Cerebellar nuclear complex (tissue), 1 donor: ENCODE results near the gene MALL.
"Not testable (repeated sequence)": the region's sequence is repeated elsewhere in the genome, so short reads cannot be mapped to it uniquely, and the experiment has no call there.

ENCODE experiments used
- DNase-seq, 2 experiments: peaks; one replicate each; lab custom pipeline; 2025; lab: John Stamatoyannopoulos, UW

Gene MALL

DNA sequence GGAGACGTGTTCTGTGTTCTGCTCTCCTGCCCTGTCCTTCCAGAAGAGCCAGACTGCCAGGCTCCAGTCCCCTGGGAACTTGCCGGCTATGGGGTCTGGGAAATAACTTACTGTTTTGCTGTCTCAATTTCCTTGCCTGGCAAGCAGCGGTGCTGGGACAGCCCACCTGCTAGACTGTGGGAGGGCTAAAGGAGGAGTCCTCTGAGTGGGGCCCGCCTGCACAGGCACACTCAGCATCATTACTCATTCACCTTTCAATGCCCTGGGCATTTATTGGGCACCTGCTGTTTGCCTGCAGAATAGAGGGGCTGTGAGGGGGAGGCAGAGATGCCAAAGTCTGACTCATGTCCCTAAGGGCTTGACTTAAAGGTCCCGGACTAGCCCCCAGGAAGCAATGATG lies 65.4 kb downstream of the MALL start:
- DNase-seq, result not testable (repeated sequence)

GRCh38 chr2:110049769-110050168 lies 65.9 kb downstream of the MALL start:
- not testable (repeated sequence) for DNase-seq

DNA sequence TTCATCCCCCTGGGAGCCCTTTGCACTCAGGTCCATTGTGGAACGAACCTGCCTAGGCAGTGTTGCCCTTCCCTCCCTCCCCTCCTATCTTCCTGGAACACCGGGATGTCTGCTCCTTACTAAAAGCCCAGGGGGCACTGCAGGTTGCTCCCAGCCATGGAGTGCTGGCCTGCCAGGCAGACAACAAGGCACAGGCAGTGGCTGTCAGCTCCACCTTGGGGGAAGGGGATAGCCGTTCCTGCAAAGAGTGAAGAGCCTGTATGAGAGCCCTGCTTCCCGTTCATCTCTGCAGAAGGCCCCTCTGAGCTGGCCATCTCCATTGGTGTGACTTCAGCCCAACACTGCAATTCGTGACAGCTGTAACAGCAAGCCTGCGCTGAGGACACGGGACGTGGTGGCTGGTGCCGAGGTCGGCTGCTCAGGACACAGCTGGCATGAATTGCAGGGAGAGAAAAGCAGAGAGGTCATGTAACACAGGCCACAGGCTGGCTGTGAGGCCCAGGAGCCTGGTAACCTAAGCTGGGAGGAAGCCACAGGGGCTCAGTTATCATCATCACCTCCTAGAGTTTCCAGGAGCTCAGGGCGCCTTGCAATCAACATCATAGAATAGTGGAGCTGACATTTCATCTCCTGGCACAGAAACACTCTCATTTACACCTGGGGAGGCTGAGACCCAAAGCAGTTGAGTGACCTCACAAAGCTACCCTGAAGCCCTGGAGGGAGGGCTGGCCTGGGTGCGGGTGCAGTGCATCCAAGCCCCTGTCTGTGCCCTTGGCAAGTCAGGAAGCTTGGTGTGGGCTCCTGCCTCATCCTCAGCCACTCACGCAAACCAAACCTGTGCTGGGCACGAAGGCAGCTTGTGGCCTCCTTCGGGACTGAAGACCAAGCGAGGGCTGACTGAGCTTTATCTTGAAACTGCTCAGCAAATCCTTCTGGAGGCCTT lies 67.1 kb downstream of the MALL start:
- not testable (repeated sequence) for DNase-seq

- DNase-seq, result not testable (repeated sequence)
Observed at GRCh38 chr2:110047225-110047624, 68.4 kb downstream of the MALL start.

DNA sequence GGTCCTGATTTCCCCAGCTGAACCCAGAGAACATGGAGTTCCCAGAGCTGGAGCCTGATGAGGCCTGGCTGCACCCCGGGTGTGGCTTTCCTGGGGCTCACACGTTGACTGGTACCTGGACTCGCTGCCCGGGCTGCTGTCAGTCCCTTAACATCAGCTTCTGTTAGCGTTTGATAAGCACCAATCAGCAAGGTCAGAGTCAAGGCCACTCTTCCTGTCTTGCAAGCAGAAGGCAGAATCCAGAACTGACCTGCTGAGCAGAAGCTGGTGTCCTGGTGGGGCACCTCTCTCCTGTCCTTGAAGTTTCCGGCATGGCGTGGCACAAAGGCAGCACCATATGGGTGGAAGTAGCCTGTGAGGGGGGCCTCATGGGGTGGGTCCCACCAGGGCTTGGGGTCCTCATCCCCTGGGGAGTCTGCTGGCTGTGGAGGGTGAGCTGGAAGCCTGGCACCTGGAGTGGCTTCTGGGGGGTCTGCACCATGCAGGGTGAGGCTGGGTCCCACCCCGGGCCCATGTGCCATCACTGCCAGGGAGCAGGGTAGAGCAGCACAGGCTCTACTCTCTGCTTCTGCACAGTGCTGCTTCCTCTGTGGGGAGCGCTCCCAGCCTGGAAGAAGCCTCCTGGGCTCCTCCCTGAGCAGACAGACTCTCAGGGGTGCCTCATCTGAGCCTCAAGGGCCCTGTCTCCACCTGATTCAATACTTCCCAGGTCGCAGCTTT lies 73.5 kb downstream of the MALL start:
- not testable (repeated sequence) for DNase-seq

DNA sequence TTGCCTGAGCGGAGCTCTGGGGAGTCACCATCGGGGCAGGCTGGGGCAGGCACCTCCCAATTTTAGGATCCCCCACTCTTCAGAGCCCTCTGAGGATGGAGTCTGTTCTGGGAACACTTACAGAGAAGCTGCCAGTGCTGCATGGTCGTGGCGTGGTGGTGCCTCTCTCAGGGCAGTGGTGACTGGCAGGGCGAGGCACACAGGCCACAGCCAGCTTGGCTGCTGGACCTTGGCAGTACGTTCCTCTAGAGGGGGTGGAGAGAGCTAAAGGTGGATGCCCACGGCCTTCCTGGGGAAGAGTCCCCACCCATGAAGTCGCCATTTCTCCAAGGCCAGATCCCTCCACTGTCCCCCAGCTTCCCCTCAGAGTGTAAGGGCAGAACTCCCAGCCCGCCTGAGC lies 78.3 kb downstream of the MALL start:
- not testable (repeated sequence) for DNase-seq

- DNase-seq, result not testable (repeated sequence)
Observed at GRCh38 chr2:110035384-110035783, 80.2 kb downstream of the MALL start.

DNA sequence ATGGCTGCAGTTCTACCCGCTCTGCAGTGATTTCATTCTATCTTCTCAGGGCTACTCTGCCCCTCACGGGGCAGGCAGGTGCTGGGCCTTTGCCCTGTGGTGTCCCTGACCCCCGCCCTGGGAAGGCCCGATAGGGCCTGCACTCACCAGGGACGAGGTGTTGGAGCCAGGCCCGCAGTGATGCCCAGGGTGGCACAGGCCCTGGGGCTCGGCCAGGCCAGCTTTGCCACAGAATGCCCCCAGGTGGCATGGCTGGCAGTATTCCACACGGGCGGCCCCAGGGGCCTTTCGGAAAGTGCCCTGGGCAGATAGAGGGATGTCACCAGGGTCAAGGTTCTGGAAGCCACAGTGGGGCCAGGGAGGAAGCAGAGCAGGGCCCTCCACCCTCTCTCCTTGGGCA lies 80.7 kb downstream of the MALL start:
- DNase-seq, result not testable (repeated sequence)
